ENCODE results near the gene TGM3. TPM values are rescaled to one million over a fixed set of nuclear protein-coding genes. Genes with fewer than 3 reads are reported as not detected.

TGM3 gene
- total and polyA plus RNA-seq, 11 donors: 0.04 TPM; not detected in 10

DNA sequence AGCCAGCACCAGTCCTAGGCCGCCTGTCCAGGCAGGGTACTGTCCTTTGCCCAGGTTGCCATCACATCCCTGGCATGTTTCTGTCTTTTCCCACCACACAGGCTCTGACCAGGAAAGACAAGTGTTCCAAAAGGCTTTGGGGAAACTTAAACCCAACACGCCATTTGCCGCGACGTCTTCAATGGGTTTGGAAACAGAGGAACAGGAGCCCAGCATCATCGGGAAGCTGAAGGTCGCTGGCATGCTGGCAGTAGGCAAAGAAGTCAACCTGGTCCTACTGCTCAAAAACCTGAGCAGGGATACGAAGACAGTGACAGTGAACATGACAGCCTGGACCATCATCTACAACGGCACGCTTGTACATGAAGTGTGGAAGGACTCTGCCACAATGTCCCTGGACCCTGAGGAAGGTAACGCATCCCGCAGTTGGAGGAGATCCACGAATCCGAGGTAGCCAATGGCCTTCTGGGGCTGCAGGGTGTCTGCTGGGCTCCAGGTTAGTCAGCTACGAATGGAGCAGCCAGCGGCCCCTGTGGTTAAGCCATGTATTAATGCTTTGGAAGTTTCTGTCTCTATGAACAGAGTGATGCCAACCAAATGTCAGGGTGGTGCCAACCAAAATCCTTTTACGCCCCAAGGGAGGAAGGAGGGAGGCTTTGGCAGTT is 36.2 kb downstream of the TGM3 start:
- Histone ChIP-seq H3K36me3 (no peaks in the 10 kb centered on the region), H3K27me3 (peaks cover 0 to 7% (median 0%) of the 10 kb centered on the region in 9 donors), H3K27ac (no peak overlapping the region), H3K4me1 (no peaks in the 10 kb centered on the region), H3K4me3 (no peak overlapping the region), H3K9me3 (no peaks in the 10 kb centered on the region)
- 88 to 95% (median 90%) methylated on average over 17 of the region's 17 CpGs for WGBS, 4 donors
- TF ChIP-seq, protein P1, sequence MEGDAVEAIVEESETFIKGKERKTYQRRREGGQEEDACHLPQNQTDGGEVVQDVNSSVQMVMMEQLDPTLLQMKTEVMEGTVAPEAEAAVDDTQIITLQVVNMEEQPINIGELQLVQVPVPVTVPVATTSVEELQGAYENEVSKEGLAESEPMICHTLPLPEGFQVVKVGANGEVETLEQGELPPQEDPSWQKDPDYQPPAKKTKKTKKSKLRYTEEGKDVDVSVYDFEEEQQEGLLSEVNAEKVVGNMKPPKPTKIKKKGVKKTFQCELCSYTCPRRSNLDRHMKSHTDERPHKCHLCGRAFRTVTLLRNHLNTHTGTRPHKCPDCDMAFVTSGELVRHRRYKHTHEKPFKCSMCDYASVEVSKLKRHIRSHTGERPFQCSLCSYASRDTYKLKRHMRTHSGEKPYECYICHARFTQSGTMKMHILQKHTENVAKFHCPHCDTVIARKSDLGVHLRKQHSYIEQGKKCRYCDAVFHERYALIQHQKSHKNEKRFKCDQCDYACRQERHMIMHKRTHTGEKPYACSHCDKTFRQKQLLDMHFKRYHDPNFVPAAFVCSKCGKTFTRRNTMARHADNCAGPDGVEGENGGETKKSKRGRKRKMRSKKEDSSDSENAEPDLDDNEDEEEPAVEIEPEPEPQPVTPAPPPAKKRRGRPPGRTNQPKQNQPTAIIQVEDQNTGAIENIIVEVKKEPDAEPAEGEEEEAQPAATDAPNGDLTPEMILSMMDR (IDR thresholded peaks at IDR 0.05): no peak
- no peak for TF ChIP-seq POLR2A (IDR thresholded peaks at IDR 0.05)
- no peak for DNase-seq
- intact Hi-C loops (cut with DNase I): no loop called here
- no peak for ATAC-seq

DNA sequence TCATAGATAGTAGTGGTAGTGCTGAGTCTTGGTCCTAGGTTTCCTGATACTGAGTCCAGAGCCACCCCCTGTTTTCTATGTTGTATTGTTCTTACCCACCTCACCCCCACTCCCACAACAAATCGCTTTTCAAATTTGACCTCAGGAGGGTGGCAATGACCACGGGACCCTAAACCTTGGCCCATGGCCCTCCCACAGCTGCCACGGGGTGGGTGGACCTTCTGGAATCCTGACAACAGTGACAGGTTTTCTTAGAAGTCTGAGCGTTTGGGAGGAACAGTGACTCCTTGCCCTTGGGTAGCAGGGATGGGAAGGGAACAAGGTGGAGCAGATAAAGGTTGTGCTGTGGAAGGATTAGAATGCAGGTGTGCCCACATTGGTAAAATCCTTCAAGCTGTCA is 36.9 kb downstream of the TGM3 start:
- TF ChIP-seq POLR2A (IDR thresholded peaks at IDR 0.05): no peak
- TF ChIP-seq, protein P1 (IDR thresholded peaks at IDR 0.05): no peak
- Histone ChIP-seq H3K9me3 (no peaks in the 10 kb centered on the region), H3K27ac (no peak overlapping the region), H3K36me3 (no peaks in the 10 kb centered on the region), H3K4me1 (no peaks in the 10 kb centered on the region), H3K27me3 (peaks cover 0 to 7% (median 0%) of the 10 kb centered on the region in 9 donors), H3K4me3 (no peak overlapping the region)
- 60 to 64% (median 63%) methylated on average over 4 of the region's 4 CpGs for WGBS, 4 donors
- DNase-seq: no peak
- intact Hi-C loops (cut with DNase I): no loop called here
- ATAC-seq: no peak

DNA sequence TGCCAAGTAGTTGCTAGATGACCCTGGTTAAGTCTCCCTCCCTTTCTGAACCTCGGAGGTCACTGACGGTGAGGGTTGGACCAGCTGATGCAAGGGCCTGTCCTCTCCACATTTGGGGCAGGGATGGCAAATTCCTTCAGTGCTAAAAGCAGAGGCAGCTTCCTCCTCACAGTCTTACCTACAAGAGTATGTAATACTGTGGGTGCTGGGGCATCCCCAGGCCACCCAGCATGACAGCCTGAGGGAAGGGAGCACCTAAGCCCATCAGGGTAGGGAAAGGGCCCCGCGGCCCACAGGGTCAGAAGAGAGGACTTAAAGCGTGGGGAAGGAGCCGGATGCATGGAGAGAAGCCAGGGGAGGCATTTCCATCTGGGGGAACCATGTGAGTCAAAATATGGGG is 38.0 kb downstream of the TGM3 start:
- Histone ChIP-seq H3K36me3 (no peaks in the 10 kb centered on the region), H3K27me3 (peaks cover 0 to 7% (median 0%) of the 10 kb centered on the region in 9 donors), H3K9me3 (no peaks in the 10 kb centered on the region), H3K4me1 (no peaks in the 10 kb centered on the region), H3K4me3 (no peak overlapping the region), H3K27ac (no peak overlapping the region)
- DNase-seq (no peak), ATAC-seq (no peak)
- no peak for TF ChIP-seq POLR2A (IDR thresholded peaks at IDR 0.05)
- TF ChIP-seq, protein P1 (IDR thresholded peaks at IDR 0.05): no peak
- intact Hi-C loops (cut with DNase I): no loop called here
- WGBS, 4 donors: 71 to 80% (median 78%) methylated on average over 6 of the region's 6 CpGs

DNA sequence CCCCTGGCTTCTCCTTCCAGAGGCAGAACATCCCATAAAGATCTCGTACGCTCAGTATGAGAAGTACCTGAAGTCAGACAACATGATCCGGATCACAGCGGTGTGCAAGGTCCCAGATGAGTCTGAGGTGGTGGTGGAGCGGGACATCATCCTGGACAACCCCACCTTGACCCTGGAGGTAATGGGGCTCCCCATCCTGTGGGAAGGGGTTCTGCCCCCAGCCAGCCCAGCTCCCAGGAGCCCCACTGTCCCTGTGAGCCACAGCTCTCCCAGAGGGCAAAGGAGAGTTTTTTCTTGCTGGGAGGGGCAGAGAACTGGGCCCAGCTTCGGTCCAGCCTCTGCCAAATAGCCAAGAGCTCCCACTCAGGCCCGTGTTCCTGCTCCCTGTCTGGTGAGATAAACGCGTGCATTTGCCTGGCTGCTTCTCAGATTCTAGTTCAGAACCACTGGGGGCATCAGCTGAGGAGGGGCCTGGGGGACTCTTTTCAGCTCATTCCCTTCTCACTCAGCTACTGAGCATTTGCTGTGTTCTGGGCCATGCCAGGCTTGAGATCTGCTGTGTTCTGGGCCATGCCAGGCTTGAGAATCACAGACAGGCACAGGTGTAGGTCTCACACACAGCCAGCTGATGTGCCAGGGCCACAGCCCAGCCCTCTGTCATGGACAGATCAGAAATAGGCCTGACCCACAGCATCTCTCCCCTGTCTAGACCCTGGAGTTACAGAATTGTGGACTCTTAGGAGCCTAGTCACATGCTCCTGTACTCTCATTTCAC is 39.5 kb downstream of the TGM3 start:
- DNase-seq: no peak

More for the DNA sequence above, 39.5 kb downstream of the TGM3 start:
- Histone ChIP-seq H3K4me3 (no peak overlapping the region), H3K27ac (no peak overlapping the region), H3K36me3 (no peaks in the 10 kb centered on the region), H3K9me3 (no peaks in the 10 kb centered on the region), H3K4me1 (no peaks in the 10 kb centered on the region), H3K27me3 (peaks cover 0 to 8% (median 0%) of the 10 kb centered on the region in 9 donors)
- intact Hi-C loops (cut with DNase I): no loop called here
- WGBS, 4 donors: 73 to 79% (median 74%) methylated on average over 9 of the region's 9 CpGs
- no peak for ATAC-seq
- TF ChIP-seq, protein P1 (IDR thresholded peaks at IDR 0.05): no peak
- no peak for TF ChIP-seq POLR2A (IDR thresholded peaks at IDR 0.05)
